Measurements from ENCODE around the gene DCLRE1A. TPM values are rescaled to one million over a fixed set of nuclear protein-coding genes. Genes with fewer than 3 reads are reported as not detected.

Gene DCLRE1A
- total RNA-seq (2022; extraction: Qiagen RNA extraction): 8.8 to 11.0 TPM (median 9.9 TPM) in 5 replicates

DNA sequence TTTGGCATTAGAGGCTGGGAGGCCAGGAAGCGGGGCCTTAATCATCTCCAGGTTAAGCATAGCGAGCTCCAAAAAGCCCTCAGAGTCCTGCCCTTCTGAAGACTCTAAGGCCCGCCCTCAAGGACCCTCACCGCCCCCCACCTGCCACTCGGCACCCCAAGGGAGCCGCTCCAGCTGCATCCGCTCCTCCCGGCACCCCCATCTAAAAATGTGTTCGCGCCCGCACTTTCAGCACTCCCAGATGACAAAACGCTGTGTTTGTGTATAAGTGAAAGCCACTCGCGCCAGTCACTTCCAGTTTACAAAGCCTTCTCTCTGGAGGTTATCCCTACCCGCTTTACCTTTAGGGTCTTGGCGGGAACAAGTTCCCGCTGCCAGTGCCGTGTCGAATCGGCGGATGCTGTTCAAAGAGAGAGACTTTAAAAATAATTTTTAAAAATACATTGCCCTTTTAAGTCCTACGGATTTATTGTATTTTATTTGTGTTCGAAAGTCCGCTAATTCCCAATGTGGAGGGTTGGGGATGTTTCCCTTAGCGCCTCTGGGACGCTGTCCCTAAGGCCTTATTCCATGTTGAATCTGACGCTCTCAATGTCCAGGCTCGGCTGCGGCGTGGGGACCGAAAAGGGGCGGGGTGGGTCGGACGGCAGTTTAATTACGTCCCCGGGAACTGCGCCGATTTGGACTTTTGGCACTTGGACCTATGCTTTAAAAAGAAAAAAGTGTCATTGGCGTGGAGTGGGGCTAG lies at the start of gene DCLRE1A, which contains the start of gene NHLRC2:
Gene DCLRE1A (minus strand): TSS at position 70 of the 748 bp plus-strand sequence. CDS start 900 bp downstream, outside the sequence.
Gene NHLRC2 (plus strand): TSS at position 649 of the 748 bp plus-strand sequence. CDS start 212 bp downstream, outside the sequence.

Other genes with a start within 250 kb of the DCLRE1A start
- gene NRAP, start 190.0 kb downstream of the DCLRE1A start, total RNA-seq (2022; extraction: Qiagen RNA extraction): 0.02 TPM in 1 of 5 replicates, not detected in the others
- gene CASP7, start 174.2 kb downstream of the DCLRE1A start, total RNA-seq (2022; extraction: Qiagen RNA extraction): 24.3 to 32.6 TPM (median 28.6 TPM) in 5 replicates
- gene PLEKHS1, start 102.4 kb downstream of the DCLRE1A start, total RNA-seq (2022; extraction: Qiagen RNA extraction): 0.03 to 0.05 TPM (median 0.04 TPM) in 4 of 5 replicates, not detected in the other
- gene NHLRC2, start 579 bp upstream of the DCLRE1A start, total RNA-seq (2022; extraction: Qiagen RNA extraction): 4.8 to 9.2 TPM (median 7.5 TPM) in 5 replicates
- 0.95 to 1.5 TPM (median 1.3 TPM) in 5 replicates for gene ADRB1, start 189.8 kb upstream of the DCLRE1A start, total RNA-seq (2022; extraction: Qiagen RNA extraction)